GM13977 (cell line): Measurements from ENCODE around the gene ZNF738.
"Not testable (repeated sequence)": the region's sequence is repeated elsewhere in the genome, so short reads cannot be mapped to it uniquely, and the experiment has no call there.

Source experiments
- DNase-seq: peaks from one replicate; pipeline ENCODE4 v3.0.0; 2012; ENCODE audit warnings: low spot score
- CTCF ChIP-seq: IDR thresholded peaks from 2 replicates; pipeline ENCODE4 v1.5.1; 2012; ENCODE audit warnings: mild to moderate bottlenecking, control low read depth; ENCODE audit not compliant: insufficient read depth; ENCODE audit errors: extremely low read depth, missing control alignments
- in situ Hi-C: fragments of 300-500 bp; cut with MboI; formaldehyde crosslinking; loops from one replicate; pipeline ENCODE4 v1.12.0; 2022; ENCODE audit warnings: low sequenced_read_pairs, low pct_unique_long_range_greater_than_20kb, mixed read lengths, inconsistent platforms; ENCODE audit not compliant: unreplicated experiment

The ZNF738 gene

GRCh38 chr19:21323000-21323399, 35.8 kb upstream of the ZNF738 start:
- in situ Hi-C loops = no loop called here
- no peak for DNase-seq
- no peak for TF ChIP-seq CTCF

- TF ChIP-seq CTCF = no peak
- in situ Hi-C loops = no loop called here
Measured at GRCh38 chr19:21326169-21326568, 32.6 kb upstream of the ZNF738 start.

GRCh38 chr19:21328406-21328805, 30.4 kb upstream of the ZNF738 start:
- TF ChIP-seq CTCF = no peak
- in situ Hi-C loops = no loop called here
- peak; percentile 5 for DNase-seq

More at GRCh38 chr19:21326169-21326568, 32.6 kb upstream of the ZNF738 start:
- DNase-seq = no peak

GRCh38 chr19:21328885-21329605, 29.8 kb upstream of the ZNF738 start, which contains the start of gene ZNF708:
TSS of gene ZNF708 (minus strand) at chr19:21329410. CDS start at chr19:21329212, 198 bp downstream.
- no peak for TF ChIP-seq CTCF
- peak; percentile 88 for DNase-seq
- in situ Hi-C loops = no loop called here

- TF ChIP-seq CTCF = peak; percentile 4
- no peak for DNase-seq
- in situ Hi-C loops = no loop called here
Measured at GRCh38 chr19:21335721-21336120, 23.1 kb upstream of the ZNF738 start.

GRCh38 chr19:21344841-21345240, 14.0 kb upstream of the ZNF738 start:
- DNase-seq, in situ Hi-C loops: not testable (repeated sequence)

- no peak for TF ChIP-seq CTCF
- no peak for DNase-seq
- in situ Hi-C loops = no loop called here
Measured at GRCh38 chr19:21352830-21353229, 6.0 kb upstream of the ZNF738 start.
